ENCODE measurements around the gene NPAS3.

DNA sequence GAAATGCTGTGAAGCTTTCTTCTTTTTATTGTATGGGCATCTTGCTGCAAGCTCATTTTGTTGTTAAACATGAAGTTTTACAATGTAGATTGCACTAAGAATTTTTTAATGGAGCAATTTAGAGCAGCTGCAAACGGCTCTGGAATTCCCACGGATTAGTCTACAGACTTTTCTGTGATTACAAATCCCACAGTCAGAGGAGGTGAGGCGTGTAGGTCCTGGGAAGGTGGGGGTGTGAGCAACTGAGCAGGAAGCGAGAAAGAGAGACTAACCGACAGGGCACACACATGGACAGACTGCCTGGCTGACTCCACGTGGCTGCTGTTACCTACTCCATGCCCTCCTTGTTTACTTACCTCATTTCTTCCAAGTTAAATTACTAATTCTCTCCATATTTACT, 348.5 kb downstream of the NPAS3 start:
- TF ChIP-seq TAF1 (conservative IDR thresholded peaks at IDR 0.05) (no peak), GABPA (IDR thresholded peaks at IDR 0.05 in 1 of 2, conservative IDR thresholded peaks at IDR 0.05 in 1 of 2) (no peak), JUND (IDR thresholded peaks at IDR 0.05) (no peak)
- TF ChIP-seq, protein P1, sequence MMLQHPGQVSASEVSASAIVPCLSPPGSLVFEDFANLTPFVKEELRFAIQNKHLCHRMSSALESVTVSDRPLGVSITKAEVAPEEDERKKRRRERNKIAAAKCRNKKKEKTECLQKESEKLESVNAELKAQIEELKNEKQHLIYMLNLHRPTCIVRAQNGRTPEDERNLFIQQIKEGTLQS (IDR thresholded peaks at IDR 0.05) = no peak
- TF ChIP-seq, protein P2, sequence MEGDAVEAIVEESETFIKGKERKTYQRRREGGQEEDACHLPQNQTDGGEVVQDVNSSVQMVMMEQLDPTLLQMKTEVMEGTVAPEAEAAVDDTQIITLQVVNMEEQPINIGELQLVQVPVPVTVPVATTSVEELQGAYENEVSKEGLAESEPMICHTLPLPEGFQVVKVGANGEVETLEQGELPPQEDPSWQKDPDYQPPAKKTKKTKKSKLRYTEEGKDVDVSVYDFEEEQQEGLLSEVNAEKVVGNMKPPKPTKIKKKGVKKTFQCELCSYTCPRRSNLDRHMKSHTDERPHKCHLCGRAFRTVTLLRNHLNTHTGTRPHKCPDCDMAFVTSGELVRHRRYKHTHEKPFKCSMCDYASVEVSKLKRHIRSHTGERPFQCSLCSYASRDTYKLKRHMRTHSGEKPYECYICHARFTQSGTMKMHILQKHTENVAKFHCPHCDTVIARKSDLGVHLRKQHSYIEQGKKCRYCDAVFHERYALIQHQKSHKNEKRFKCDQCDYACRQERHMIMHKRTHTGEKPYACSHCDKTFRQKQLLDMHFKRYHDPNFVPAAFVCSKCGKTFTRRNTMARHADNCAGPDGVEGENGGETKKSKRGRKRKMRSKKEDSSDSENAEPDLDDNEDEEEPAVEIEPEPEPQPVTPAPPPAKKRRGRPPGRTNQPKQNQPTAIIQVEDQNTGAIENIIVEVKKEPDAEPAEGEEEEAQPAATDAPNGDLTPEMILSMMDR (IDR thresholded peaks at IDR 0.05; ENCODE audit: low read depth, low read length, missing input control) = no peak
- TF ChIP-seq, protein P3, sequence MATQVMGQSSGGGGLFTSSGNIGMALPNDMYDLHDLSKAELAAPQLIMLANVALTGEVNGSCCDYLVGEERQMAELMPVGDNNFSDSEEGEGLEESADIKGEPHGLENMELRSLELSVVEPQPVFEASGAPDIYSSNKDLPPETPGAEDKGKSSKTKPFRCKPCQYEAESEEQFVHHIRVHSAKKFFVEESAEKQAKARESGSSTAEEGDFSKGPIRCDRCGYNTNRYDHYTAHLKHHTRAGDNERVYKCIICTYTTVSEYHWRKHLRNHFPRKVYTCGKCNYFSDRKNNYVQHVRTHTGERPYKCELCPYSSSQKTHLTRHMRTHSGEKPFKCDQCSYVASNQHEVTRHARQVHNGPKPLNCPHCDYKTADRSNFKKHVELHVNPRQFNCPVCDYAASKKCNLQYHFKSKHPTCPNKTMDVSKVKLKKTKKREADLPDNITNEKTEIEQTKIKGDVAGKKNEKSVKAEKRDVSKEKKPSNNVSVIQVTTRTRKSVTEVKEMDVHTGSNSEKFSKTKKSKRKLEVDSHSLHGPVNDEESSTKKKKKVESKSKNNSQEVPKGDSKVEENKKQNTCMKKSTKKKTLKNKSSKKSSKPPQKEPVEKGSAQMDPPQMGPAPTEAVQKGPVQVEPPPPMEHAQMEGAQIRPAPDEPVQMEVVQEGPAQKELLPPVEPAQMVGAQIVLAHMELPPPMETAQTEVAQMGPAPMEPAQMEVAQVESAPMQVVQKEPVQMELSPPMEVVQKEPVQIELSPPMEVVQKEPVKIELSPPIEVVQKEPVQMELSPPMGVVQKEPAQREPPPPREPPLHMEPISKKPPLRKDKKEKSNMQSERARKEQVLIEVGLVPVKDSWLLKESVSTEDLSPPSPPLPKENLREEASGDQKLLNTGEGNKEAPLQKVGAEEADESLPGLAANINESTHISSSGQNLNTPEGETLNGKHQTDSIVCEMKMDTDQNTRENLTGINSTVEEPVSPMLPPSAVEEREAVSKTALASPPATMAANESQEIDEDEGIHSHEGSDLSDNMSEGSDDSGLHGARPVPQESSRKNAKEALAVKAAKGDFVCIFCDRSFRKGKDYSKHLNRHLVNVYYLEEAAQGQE (IDR thresholded peaks at IDR 0.05) = no peak
- TF ChIP-seq, protein P4, sequence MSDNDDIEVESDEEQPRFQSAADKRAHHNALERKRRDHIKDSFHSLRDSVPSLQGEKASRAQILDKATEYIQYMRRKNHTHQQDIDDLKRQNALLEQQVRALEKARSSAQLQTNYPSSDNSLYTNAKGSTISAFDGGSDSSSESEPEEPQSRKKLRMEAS (IDR thresholded peaks at IDR 0.05) = no peak

Data from liver (tissue), 3 donors.